Mesendoderm (in vitro differentiated cells): ENCODE results near the gene PLTP.

Source experiments
- DNase-seq: peaks from one replicate; pipeline ENCODE4 v3.0.0; 2013
- H2AK5ac ChIP-seq: 2 replicates; pipeline ENCODE4 v1.6.1; 2013; ENCODE audit warnings: low read length, inconsistent platforms
- H2BK120ac ChIP-seq: 2 replicates; pipeline ENCODE4 v1.6.1; 2013; ENCODE audit warnings: low read depth, mild to moderate bottlenecking, low read length, moderate library complexity, mixed read lengths
- H2BK15ac ChIP-seq: replicated peaks from 2 replicates; pipeline ENCODE4 v1.6.1; 2013; ENCODE audit warnings: low read depth, mild to moderate bottlenecking, moderate library complexity
- H2BK5ac ChIP-seq: 2 replicates; pipeline ENCODE4 v1.6.1; 2013; ENCODE audit warnings: low read length, inconsistent platforms
- H3K18ac ChIP-seq: 2 replicates; pipeline ENCODE4 v1.6.1; 2013; ENCODE audit warnings: mild to moderate bottlenecking, low read length, mixed read lengths
- H3K23ac ChIP-seq: one replicate; pipeline ENCODE4 v1.6.1; 2013; ENCODE audit warnings: low read length
- H3K27ac ChIP-seq: 2 replicates; pipeline ENCODE4 v1.5.1; 2013; ENCODE audit warnings: low read depth, mild to moderate bottlenecking, inconsistent platforms, low read length, moderate library complexity
- H3K27me3 ChIP-seq: 2 replicates; pipeline ENCODE4 v1.6.1; 2013; ENCODE audit warnings: low read length, control low read depth, mild to moderate bottlenecking, inconsistent platforms; ENCODE audit not compliant: insufficient read depth, poor library complexity
- H3K36me3 ChIP-seq: 2 replicates; pipeline ENCODE4 v1.6.1; 2013; ENCODE audit warnings: low read length, inconsistent platforms; ENCODE audit not compliant: control insufficient read depth, insufficient read depth
- H3K4ac ChIP-seq: one replicate; pipeline ENCODE4 v1.6.1; 2013; ENCODE audit warnings: low read depth, mild to moderate bottlenecking, low read length, moderate library complexity
- H3K4me1 ChIP-seq: 2 replicates; pipeline ENCODE4 v1.6.1; 2013; ENCODE audit warnings: low read depth, low read length, inconsistent platforms; ENCODE audit not compliant: control insufficient read depth
- H3K4me2 ChIP-seq: 2 replicates; pipeline ENCODE4 v1.6.1; 2013; ENCODE audit warnings: low read length
- H3K4me3 ChIP-seq: 2 replicates; pipeline ENCODE4 v1.5.1; 2013; ENCODE audit warnings: mild to moderate bottlenecking, low read length
- H3K56ac ChIP-seq: one replicate; pipeline ENCODE4 v1.6.1; 2013; ENCODE audit warnings: low read length
- H3K79me1 ChIP-seq: 2 replicates; pipeline ENCODE4 v1.6.1; 2013; ENCODE audit warnings: low read length, inconsistent platforms
- H3K79me2 ChIP-seq: 2 replicates; pipeline ENCODE4 v1.6.1; 2013; ENCODE audit warnings: mild to moderate bottlenecking, low read length; ENCODE audit not compliant: control insufficient read depth, insufficient read depth
- H3K9ac ChIP-seq: 2 replicates; pipeline ENCODE4 v1.6.1; 2013; ENCODE audit warnings: low read length, inconsistent platforms
- H4K5ac ChIP-seq: one replicate; pipeline ENCODE4 v1.6.1; 2013; ENCODE audit warnings: low read length
- H4K8ac ChIP-seq: one replicate; pipeline ENCODE4 v1.6.1; 2013; ENCODE audit warnings: low read depth, mild to moderate bottlenecking, control low read depth, low read length, moderate library complexity
- WGBS: extraction: QIAGEN DNeasy Blood & Tissue Kit; methylation state at CpG from one replicate; pipeline ENCODE4 v1.1.7; 2013; ENCODE audit warnings: low lambda C conversion rate, missing lambda C conversion rate; ENCODE audit not compliant: insufficient coverage; ENCODE audit errors: extremely low coverage; 5-methylcytosine and 5-hydroxymethylcytosine counted together

The PLTP gene

GRCh38 chr20:45893831-45894230, 18.1 kb downstream of the PLTP start:
- peaks cover 2% of the 10 kb centered on the region for H3K36me3 ChIP-seq
- no peak overlapping the region for H3K9ac ChIP-seq
- peak; percentile 14 for DNase-seq
- no peak overlapping the region for H3K4me3 ChIP-seq
- H2BK15ac ChIP-seq: no peak overlapping the region
- no peak overlapping the region for H2AK5ac ChIP-seq
- no peak overlapping the region for H3K4ac ChIP-seq
- H3K27ac ChIP-seq: no peak overlapping the region
- H3K56ac ChIP-seq: no peak overlapping the region
- WGBS: no CpG with 5 or more reads among the region's 4 CpGs
- no peak overlapping the region for H4K5ac ChIP-seq
- H3K79me2 ChIP-seq: no peaks in the 10 kb centered on the region
- H4K8ac ChIP-seq: no peak overlapping the region
- H3K27me3 ChIP-seq: no peaks in the 10 kb centered on the region
- no peak overlapping the region for H2BK5ac ChIP-seq
- no peaks in the 10 kb centered on the region for H3K4me1 ChIP-seq
- no peak overlapping the region for H3K23ac ChIP-seq
- no peak overlapping the region for H3K4me2 ChIP-seq
- H3K18ac ChIP-seq: no peak overlapping the region
- H2BK120ac ChIP-seq: no peak overlapping the region
- no peaks in the 10 kb centered on the region for H3K79me1 ChIP-seq

- no peaks in the 10 kb centered on the region for H3K4me1 ChIP-seq
- WGBS: no CpG with 5 or more reads among the region's 4 CpGs
- no peak for DNase-seq
- no peak overlapping the region for H3K4me2 ChIP-seq
- no peaks in the 10 kb centered on the region for H3K79me1 ChIP-seq
- no peak overlapping the region for H3K56ac ChIP-seq
- no peak overlapping the region for H2BK5ac ChIP-seq
- H4K8ac ChIP-seq: no peak overlapping the region
- peaks cover 2% of the 10 kb centered on the region for H3K36me3 ChIP-seq
- H4K5ac ChIP-seq: no peak overlapping the region
- H3K4ac ChIP-seq: no peak overlapping the region
- no peak overlapping the region for H3K27ac ChIP-seq
- H3K18ac ChIP-seq: no peak overlapping the region
- no peaks in the 10 kb centered on the region for H3K79me2 ChIP-seq
- no peak overlapping the region for H2AK5ac ChIP-seq
- no peak overlapping the region for H3K23ac ChIP-seq
- H3K4me3 ChIP-seq: no peak overlapping the region
- no peak overlapping the region for H3K9ac ChIP-seq
- no peak overlapping the region for H2BK15ac ChIP-seq
- H3K27me3 ChIP-seq: no peaks in the 10 kb centered on the region
- H2BK120ac ChIP-seq: no peak overlapping the region
Measured at GRCh38 chr20:45892828-45893500, 19.0 kb downstream of the PLTP start.

GRCh38 chr20:45892049-45892825, 19.7 kb downstream of the PLTP start:
- H3K4me1 ChIP-seq: no peaks in the 10 kb centered on the region
- no peak overlapping the region for H2AK5ac ChIP-seq
- no CpG with 5 or more reads among the region's 9 CpGs for WGBS
- H3K4me3 ChIP-seq: no peak overlapping the region
- H3K9ac ChIP-seq: no peak overlapping the region
- no peak overlapping the region for H2BK15ac ChIP-seq
- H3K4ac ChIP-seq: no peak overlapping the region
- H3K18ac ChIP-seq: no peak overlapping the region
- H3K56ac ChIP-seq: no peak overlapping the region
- no peaks in the 10 kb centered on the region for H3K36me3 ChIP-seq
- H4K8ac ChIP-seq: no peak overlapping the region
- no peak overlapping the region for H3K27ac ChIP-seq
- peak; percentile 55 for DNase-seq
- no peak overlapping the region for H4K5ac ChIP-seq
- H3K4me2 ChIP-seq: no peak overlapping the region
- no peak overlapping the region for H2BK120ac ChIP-seq
- H3K79me1 ChIP-seq: no peaks in the 10 kb centered on the region
- H3K23ac ChIP-seq: no peak overlapping the region
- no peaks in the 10 kb centered on the region for H3K27me3 ChIP-seq
- H2BK5ac ChIP-seq: no peak overlapping the region
- no peaks in the 10 kb centered on the region for H3K79me2 ChIP-seq

GRCh38 chr20:45890985-45891983, 20.7 kb downstream of the PLTP start, which contains the start of the genes CTSA and NEURL2:
TSS of gene CTSA (plus strand) at chr20:45891335. CDS start at chr20:45891569, 234 bp downstream.
TSS of gene NEURL2 (minus strand) at chr20:45891208. CDS start at chr20:45890991, 217 bp downstream.
- Histone ChIP-seq H3K4me2 (peak within 1 kb of the TSS; percentile 90), H2BK5ac (no peak within 1 kb of the TSS), H3K36me3 (no peaks in the 10 kb centered on the region), H2AK5ac (no peak within 1 kb of the TSS), H2BK15ac (no peak within 1 kb of the TSS), H4K8ac (no peak within 1 kb of the TSS), H3K4me3 (peak within 1 kb of the TSS; percentile 78), H3K79me1 (no peaks in the 10 kb centered on the region), H3K79me2 (no peaks in the 10 kb centered on the region), H3K27me3 (no peaks in the 10 kb centered on the region), H3K23ac (peak within 1 kb of the TSS; percentile 89), H3K56ac (peak within 1 kb of the TSS; percentile 96), H3K18ac (peak within 1 kb of the TSS; percentile 5), H3K4ac (peak within 1 kb of the TSS; percentile 43), H3K27ac (no peak within 1 kb of the TSS), H3K9ac (peak within 1 kb of the TSS; percentile 88), H2BK120ac (no peak within 1 kb of the TSS), H3K4me1 (no peaks in the 10 kb centered on the region), H4K5ac (no peak within 1 kb of the TSS)
- WGBS: no CpG with 5 or more reads among the region's 78 CpGs
- DNase-seq: peak; percentile 95

- Histone ChIP-seq H2AK5ac (no peak overlapping the region), H3K4me2 (peak overlapping the region; percentile 90), H3K27me3 (no peaks in the 10 kb centered on the region), H3K27ac (no peak overlapping the region), H4K8ac (no peak overlapping the region), H2BK5ac (no peak overlapping the region), H2BK15ac (no peak overlapping the region), H3K23ac (peak overlapping the region; percentile 89), H3K79me1 (no peaks in the 10 kb centered on the region), H3K36me3 (no peaks in the 10 kb centered on the region), H3K4me1 (no peaks in the 10 kb centered on the region), H2BK120ac (no peak overlapping the region), H4K5ac (no peak overlapping the region), H3K9ac (peak overlapping the region; percentile 88), H3K4me3 (peak overlapping the region; percentile 78), H3K56ac (peak overlapping the region; percentile 96), H3K79me2 (no peaks in the 10 kb centered on the region), H3K18ac (peak overlapping the region; percentile 5), H3K4ac (peak overlapping the region; percentile 43)
- no CpG with 5 or more reads among the region's 79 CpGs for WGBS
- peak; percentile 90 for DNase-seq
Measured at GRCh38 chr20:45890077-45890984, 21.6 kb downstream of the PLTP start.
